ENCODE measurements around the gene AOPEP. TPM values are rescaled to one million over a fixed set of nuclear protein-coding genes. Genes with fewer than 3 reads are reported as not detected.

AOPEP gene
- total RNA-seq, 4 donors from 2014 or later, result 56.5 to 160 (median 103) TPM

DNA sequence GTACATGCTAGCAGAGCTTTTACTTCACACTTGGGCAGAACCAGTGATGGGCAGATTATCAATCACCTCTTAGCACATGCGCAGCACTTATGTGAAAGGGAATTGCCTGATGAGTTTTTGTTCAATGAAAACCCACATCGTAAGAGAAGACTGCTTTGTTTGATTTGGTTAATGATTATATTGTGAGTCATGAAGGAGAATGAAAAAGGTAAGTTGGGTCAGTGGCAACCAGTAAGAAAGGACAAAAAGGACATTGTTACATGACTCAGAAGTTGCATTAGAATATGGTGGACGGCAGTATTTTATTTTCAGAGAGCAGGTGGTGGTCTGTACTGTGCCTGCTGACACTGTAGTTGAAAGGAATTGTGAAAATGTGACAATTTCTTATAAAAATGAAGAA, 127.4 kb downstream of the AOPEP start:
- in situ Hi-C loops (cut with MboI; ENCODE audit: low sequenced_read_pairs in 4 of 4), result no loop called here
- no peak for ATAC-seq
- intact Hi-C loops (cut with DNase I; ENCODE audit: low total_unique reads), result no loop called here

DNA sequence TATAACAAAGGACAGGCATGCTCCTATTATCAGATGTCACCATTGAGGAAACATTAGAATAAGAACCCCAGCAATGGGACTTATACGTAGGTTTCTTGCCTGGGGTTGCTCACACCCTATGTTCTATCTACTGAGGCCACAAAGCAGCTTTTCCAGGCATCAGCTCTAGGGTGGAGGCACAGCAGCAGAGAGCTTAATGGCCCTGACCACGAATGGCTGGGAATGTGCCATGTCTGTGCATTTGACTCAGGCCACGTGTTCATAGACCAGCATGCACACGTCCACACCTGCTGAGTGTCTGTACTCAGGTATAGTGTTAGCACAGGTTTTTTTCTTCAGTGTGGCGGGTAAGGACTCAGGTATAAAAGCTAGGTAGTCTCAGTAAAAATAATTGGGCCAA, 129.4 kb downstream of the AOPEP start:
- Histone ChIP-seq H3K36me3 (no peaks in the 10 kb centered on the region), H3K27me3 (no peaks in the 10 kb centered on the region), H3K27ac (no peak overlapping the region), H3K9me3 (no peaks in the 10 kb centered on the region), H3K4me1 (peaks cover 10 to 12% of the 10 kb centered on the region in 2 donors), H3K4me3 (no peak overlapping the region)
- no peak for TF ChIP-seq POLR2A (IDR thresholded peaks at IDR 0.05)
- TF ChIP-seq, protein P1, sequence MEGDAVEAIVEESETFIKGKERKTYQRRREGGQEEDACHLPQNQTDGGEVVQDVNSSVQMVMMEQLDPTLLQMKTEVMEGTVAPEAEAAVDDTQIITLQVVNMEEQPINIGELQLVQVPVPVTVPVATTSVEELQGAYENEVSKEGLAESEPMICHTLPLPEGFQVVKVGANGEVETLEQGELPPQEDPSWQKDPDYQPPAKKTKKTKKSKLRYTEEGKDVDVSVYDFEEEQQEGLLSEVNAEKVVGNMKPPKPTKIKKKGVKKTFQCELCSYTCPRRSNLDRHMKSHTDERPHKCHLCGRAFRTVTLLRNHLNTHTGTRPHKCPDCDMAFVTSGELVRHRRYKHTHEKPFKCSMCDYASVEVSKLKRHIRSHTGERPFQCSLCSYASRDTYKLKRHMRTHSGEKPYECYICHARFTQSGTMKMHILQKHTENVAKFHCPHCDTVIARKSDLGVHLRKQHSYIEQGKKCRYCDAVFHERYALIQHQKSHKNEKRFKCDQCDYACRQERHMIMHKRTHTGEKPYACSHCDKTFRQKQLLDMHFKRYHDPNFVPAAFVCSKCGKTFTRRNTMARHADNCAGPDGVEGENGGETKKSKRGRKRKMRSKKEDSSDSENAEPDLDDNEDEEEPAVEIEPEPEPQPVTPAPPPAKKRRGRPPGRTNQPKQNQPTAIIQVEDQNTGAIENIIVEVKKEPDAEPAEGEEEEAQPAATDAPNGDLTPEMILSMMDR (IDR thresholded peaks at IDR 0.05 in 4 of 5, conservative IDR thresholded peaks at IDR 0.05 in 1 of 5), result no peak
- DNase-seq (no peak), ATAC-seq (no peak)
- intact Hi-C loops (cut with DNase I; ENCODE audit: low total_unique reads), result no loop called here
- in situ Hi-C loops (cut with MboI; ENCODE audit: low sequenced_read_pairs in 4 of 4), result no loop called here

More for the DNA sequence above, 127.4 kb downstream of the AOPEP start:
- H3K4me1 ChIP-seq, result peaks cover 16 to 19% of the 10 kb centered on the region in 2 donors
- TF ChIP-seq POLR2A (IDR thresholded peaks at IDR 0.05), result no peak
- TF ChIP-seq, protein P1 (IDR thresholded peaks at IDR 0.05 in 4 of 5, conservative IDR thresholded peaks at IDR 0.05 in 1 of 5), result no peak
- H3K36me3 ChIP-seq, result no peaks in the 10 kb centered on the region
- no peaks in the 10 kb centered on the region for H3K9me3 ChIP-seq
- no peaks in the 10 kb centered on the region for H3K27me3 ChIP-seq
- H3K27ac ChIP-seq, result no peak overlapping the region
- H3K4me3 ChIP-seq, result no peak overlapping the region
- DNase-seq, result no peak

DNA sequence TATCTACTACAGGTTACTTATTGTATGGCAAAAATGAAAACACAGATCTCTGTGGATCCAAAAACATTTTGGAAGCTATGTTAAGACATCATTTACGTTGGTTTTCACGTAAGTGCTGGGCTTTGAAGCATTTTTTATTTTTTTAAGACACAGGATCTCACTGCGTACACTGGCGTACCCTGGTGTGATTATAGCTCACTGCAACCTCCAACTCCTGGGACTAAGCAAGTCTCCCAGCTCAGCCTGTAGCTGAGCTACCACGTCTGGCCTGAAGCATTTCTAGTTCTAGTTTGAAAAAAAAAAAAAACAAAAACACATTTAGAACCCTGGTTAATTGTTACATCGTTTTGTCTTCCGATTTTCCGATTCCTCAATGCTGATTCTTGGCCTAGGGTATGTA, 131.3 kb downstream of the AOPEP start:
- ATAC-seq, result no peak
- Histone ChIP-seq H3K27ac (no peak overlapping the region), H3K9me3 (no peaks in the 10 kb centered on the region), H3K4me3 (no peak overlapping the region), H3K4me1 (peaks cover 11 to 16% of the 10 kb centered on the region in 2 donors), H3K27me3 (no peaks in the 10 kb centered on the region), H3K36me3 (no peaks in the 10 kb centered on the region)
- intact Hi-C loops (cut with DNase I; ENCODE audit: low total_unique reads), result no loop called here
- in situ Hi-C loops (cut with MboI; ENCODE audit: low sequenced_read_pairs in 4 of 4), result no loop called here
- TF ChIP-seq, protein P1 (IDR thresholded peaks at IDR 0.05 in 4 of 5, conservative IDR thresholded peaks at IDR 0.05 in 1 of 5), result no peak
- TF ChIP-seq POLR2A (IDR thresholded peaks at IDR 0.05), result no peak
- no peak for DNase-seq

DNA sequence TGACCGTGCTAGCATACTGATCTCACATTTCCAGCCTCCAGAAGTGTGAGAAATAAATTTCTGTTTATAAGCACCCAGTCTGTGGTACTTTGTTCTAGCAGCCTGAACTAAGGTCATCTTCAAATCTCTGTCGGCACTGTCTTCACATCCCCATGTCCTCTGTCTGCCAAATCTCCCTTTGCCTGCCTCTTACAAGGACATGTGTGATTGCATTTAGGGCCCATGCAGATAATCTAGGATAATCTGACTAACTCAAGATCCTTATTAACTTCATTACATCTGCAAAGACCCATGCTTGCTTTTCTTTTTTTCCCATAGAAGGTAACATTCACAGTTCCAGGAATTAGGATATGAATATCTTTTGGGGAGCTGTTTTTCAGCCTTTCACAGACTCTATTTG, 132.7 kb downstream of the AOPEP start:
- Histone ChIP-seq H3K36me3 (no peaks in the 10 kb centered on the region), H3K27me3 (no peaks in the 10 kb centered on the region), H3K9me3 (no peaks in the 10 kb centered on the region), H3K27ac (no peak overlapping the region), H3K4me3 (no peak overlapping the region), H3K4me1 (peaks cover 15 to 23% of the 10 kb centered on the region in 2 donors)
- intact Hi-C loops (cut with DNase I; ENCODE audit: low total_unique reads) (no loop called here), in situ Hi-C loops (cut with MboI; ENCODE audit: low sequenced_read_pairs in 4 of 4) (no loop called here)
- ATAC-seq, result no peak
- no peak for TF ChIP-seq POLR2A (IDR thresholded peaks at IDR 0.05)
- TF ChIP-seq, protein P1 (IDR thresholded peaks at IDR 0.05 in 4 of 5, conservative IDR thresholded peaks at IDR 0.05 in 1 of 5), result no peak
- no peak for DNase-seq

DNA sequence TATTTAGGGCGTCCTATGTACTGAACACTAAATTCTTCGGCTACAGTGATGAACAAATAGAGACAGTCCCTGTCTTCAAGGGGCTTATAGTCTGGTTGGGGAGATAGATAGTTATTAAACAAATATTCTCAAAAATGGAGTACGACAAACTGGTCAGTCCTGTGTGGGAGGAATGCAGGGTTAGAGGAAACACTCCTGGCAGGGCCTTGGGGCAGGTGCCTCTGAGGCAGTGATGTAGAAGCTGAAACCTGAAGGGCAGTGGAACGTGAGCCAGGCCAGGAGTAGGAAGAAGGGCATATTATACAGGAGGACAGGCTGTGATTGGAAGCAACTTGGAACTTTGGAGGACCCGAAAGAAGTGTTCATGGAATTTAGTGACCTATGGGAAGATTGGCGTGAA, 133.4 kb downstream of the AOPEP start:
- H3K27ac ChIP-seq, result no peak overlapping the region
- H3K36me3 ChIP-seq, result no peaks in the 10 kb centered on the region
- no peak for TF ChIP-seq POLR2A (IDR thresholded peaks at IDR 0.05)
- TF ChIP-seq, protein P1 (IDR thresholded peaks at IDR 0.05 in 4 of 5, conservative IDR thresholded peaks at IDR 0.05 in 1 of 5), result no peak
- ATAC-seq (no peak), DNase-seq (no peak)
- H3K4me1 ChIP-seq, result peaks cover 22 to 29% of the 10 kb centered on the region in 2 donors
- H3K27me3 ChIP-seq, result no peaks in the 10 kb centered on the region
- no peaks in the 10 kb centered on the region for H3K9me3 ChIP-seq
- intact Hi-C loops (cut with DNase I; ENCODE audit: low total_unique reads) (no loop called here), in situ Hi-C loops (cut with MboI; ENCODE audit: low sequenced_read_pairs in 4 of 4) (no loop called here)
- no peak overlapping the region for H3K4me3 ChIP-seq
